H1 (cell line): ENCODE results near the gene CEP85L. TPM values are rescaled to one million over a fixed set of nuclear protein-coding genes. Genes with fewer than 3 reads are reported as not detected.

Experiments
- CTCF ChIA-PET: fragments of 300-600 bp; sonication (Branson Sonifier 250); formaldehyde crosslinking; loops from one replicate; lab custom pipeline; 2021; ENCODE audit not compliant: partially characterized antibody; lab: Charles Lee
- POLR2A ChIA-PET: fragments of 300-600 bp; sonication (Branson Sonifier 250); formaldehyde crosslinking; loops from one replicate; lab custom pipeline; 2021; ENCODE audit warnings: inconsistent platforms; ENCODE audit not compliant: partially characterized antibody; lab: Charles Lee
- DNase-seq, 2 experiments: peaks; one replicate each; pipeline versions ENCODE4 v3.0.0 to v3.0.0-alpha.2; 2010 to 2022; ENCODE audit warnings: low spot score in 2 of 2, low read depth in 1 of 2, mixed read lengths in 1 of 2
- FAIRE-seq: peaks from 2 replicates; lab custom pipeline; 2011; peaks lifted over from hg19 to GRCh38; lab: Jason Lieb, UNC
- H2AFZ ChIP-seq: 2 replicates; pipeline ENCODE4 v1.8.1; 2012; ENCODE audit warnings: low read length, inconsistent platforms
- H2AK5ac ChIP-seq: 2 replicates; pipeline ENCODE4 v1.6.1; 2013; ENCODE audit warnings: low read depth, low read length
- H2BK120ac ChIP-seq: replicated peaks from 2 replicates; pipeline ENCODE3; 2013; ENCODE audit warnings: low read depth, low read length, inconsistent platforms
- H2BK12ac ChIP-seq: 2 replicates; pipeline ENCODE4 v1.6.1; 2013; ENCODE audit warnings: low read depth, low read length
- H2BK15ac ChIP-seq: 2 replicates; pipeline ENCODE4 v1.6.1; 2013; ENCODE audit warnings: low read length
- H2BK20ac ChIP-seq: 2 replicates; pipeline ENCODE4 v1.6.1; 2013; ENCODE audit warnings: low read length
- H2BK5ac ChIP-seq: 2 replicates; pipeline ENCODE4 v1.6.1; 2013; ENCODE audit warnings: low read depth, low read length
- H3K14ac ChIP-seq: 2 replicates; pipeline ENCODE4 v1.6.1; 2013; ENCODE audit warnings: inconsistent platforms; ENCODE audit not compliant: insufficient read length
- H3K18ac ChIP-seq: 2 replicates; pipeline ENCODE4 v1.6.1; 2013; ENCODE audit warnings: low read length; ENCODE audit errors: extremely low read depth
- H3K23ac ChIP-seq: 2 replicates; pipeline ENCODE4 v1.6.1; 2013; ENCODE audit warnings: inconsistent platforms; ENCODE audit not compliant: insufficient read length
- H3K23me2 ChIP-seq: 2 replicates; pipeline ENCODE4 v1.6.1; 2013; ENCODE audit warnings: low read depth, low read length
- H3K27ac ChIP-seq: 2 replicates; pipeline ENCODE4 v1.6.1; 2011; ENCODE audit warnings: low read depth, low read length, inconsistent platforms
- H3K27me3 ChIP-seq, 4 experiments: replicated peaks in 1 of 4; 1 replicate in 1 of 4; 2 replicates in 3 of 4; pipeline versions ENCODE4 v1.6.1 to v1.8.1; 2011 to 2013; ENCODE audit warnings: low read length in 3 of 4, mild to moderate bottlenecking in 3 of 4, inconsistent platforms in 2 of 4, mixed read lengths in 2 of 4, moderate library complexity in 1 of 4; ENCODE audit not compliant: control insufficient read depth in 3 of 4, insufficient read depth in 3 of 4; ENCODE audit errors: extremely low read depth in 1 of 4
- H3K36me3 ChIP-seq, 4 experiments: 2 replicates each; pipeline versions ENCODE4 v1.6.1 to v1.8.1; 2011 to 2013; ENCODE audit warnings: mild to moderate bottlenecking in 4 of 4, low read length in 3 of 4, moderate library complexity in 2 of 4, control low read depth in 1 of 4, inconsistent platforms in 1 of 4; ENCODE audit not compliant: insufficient read depth in 4 of 4, control insufficient read depth in 2 of 4
- H3K4ac ChIP-seq: replicated peaks from 2 replicates; pipeline ENCODE3; 2013; ENCODE audit warnings: low read length, low read depth, mixed read lengths, inconsistent platforms; ENCODE audit not compliant: insufficient read length
- H3K4me1 ChIP-seq, 4 experiments: replicated peaks in 1 of 4; 1 replicate in 1 of 4; 2 replicates in 3 of 4; pipeline versions ENCODE4 v1.6.1 to v1.8.1; 2011 to 2013; ENCODE audit warnings: low read length in 3 of 4, inconsistent platforms in 2 of 4, mixed read lengths in 1 of 4; ENCODE audit not compliant: insufficient read depth in 4 of 4, control insufficient read depth in 3 of 4
- H3K4me2 ChIP-seq, 2 experiments: 2 replicates each; pipeline versions ENCODE4 v1.6.1 to v1.8.1; 2011 to 2013; ENCODE audit warnings: low read depth in 2 of 2, low read length in 2 of 2, control low read depth in 1 of 2, inconsistent platforms in 1 of 2, mild to moderate bottlenecking in 1 of 2; ENCODE audit not compliant: insufficient read depth in 1 of 2
- H3K4me3 ChIP-seq, 4 experiments: fragments of 200-600, 300-600 bp in 1 of 4; sonication (generic), shearing (Covaris generic), sonication (Bioruptor Twin) in 1 of 4; 2 replicates each; pipeline versions ENCODE4 v1.5.1 to v1.8.1; 2011 to 2016; ENCODE audit warnings: low read length in 4 of 4, low read depth in 3 of 4, control low read depth in 2 of 4, inconsistent platforms in 2 of 4, mild to moderate bottlenecking in 2 of 4, mixed read lengths in 1 of 4, moderate library complexity in 1 of 4; ENCODE audit not compliant: insufficient read depth in 2 of 4; ENCODE audit errors: extremely low read depth in 1 of 4
- H3K56ac ChIP-seq: replicated peaks from 2 replicates; pipeline ENCODE3; 2013; ENCODE audit warnings: low read depth, mild to moderate bottlenecking, mixed read lengths, low read length, inconsistent platforms; ENCODE audit not compliant: insufficient read length
- H3K79me1 ChIP-seq: 2 replicates; pipeline ENCODE4 v1.6.1; 2013; ENCODE audit warnings: low read depth, low read length, control low read depth
- H3K79me2 ChIP-seq, 2 experiments: 2 replicates each; pipeline versions ENCODE4 v1.6.1 to v1.8.1; 2012 to 2013; ENCODE audit warnings: low read length in 2 of 2, mild to moderate bottlenecking in 2 of 2, inconsistent platforms in 1 of 2; ENCODE audit not compliant: insufficient read depth in 2 of 2, control insufficient read depth in 1 of 2
- H3K9ac ChIP-seq, 4 experiments: replicated peaks in 1 of 4; 1 replicate in 1 of 4; 2 replicates in 3 of 4; pipeline versions ENCODE4 v1.6.1 to v1.8.1; 2011 to 2013; ENCODE audit warnings: low read depth in 3 of 4, low read length in 3 of 4, control low read depth in 2 of 4, mild to moderate bottlenecking in 2 of 4, moderate library complexity in 2 of 4, inconsistent platforms in 1 of 4; ENCODE audit errors: extremely low read depth in 1 of 4
- H3K9me3 ChIP-seq, 2 experiments: 2 replicates each; pipeline versions ENCODE4 v1.6.1 to v1.8.1; 2012 to 2013; ENCODE audit warnings: mild to moderate bottlenecking in 2 of 2, moderate library complexity in 2 of 2, control low read depth in 1 of 2, inconsistent platforms in 1 of 2, low read depth in 1 of 2, low read length in 1 of 2, mixed read lengths in 1 of 2; ENCODE audit not compliant: insufficient read depth in 2 of 2
- H4K20me1 ChIP-seq, 2 experiments: replicated peaks in 1 of 2; 2 replicates each; pipeline versions ENCODE3 to v1.8.1; 2011 to 2013; ENCODE audit warnings: inconsistent platforms in 2 of 2, low read length in 2 of 2, mild to moderate bottlenecking in 1 of 2; ENCODE audit not compliant: insufficient read depth in 2 of 2, control insufficient read depth in 1 of 2
- H4K5ac ChIP-seq: 2 replicates; pipeline ENCODE4 v1.6.1; 2013; ENCODE audit warnings: low read length, low read depth, mixed read lengths, inconsistent platforms; ENCODE audit not compliant: insufficient read length
- H4K8ac ChIP-seq: 2 replicates; pipeline ENCODE4 v1.8.0; 2013; ENCODE audit warnings: mild to moderate bottlenecking, moderate library complexity, low read length, inconsistent platforms; ENCODE audit not compliant: insufficient read depth; ENCODE audit errors: extremely low read depth
- H4K91ac ChIP-seq: replicated peaks from 2 replicates; pipeline ENCODE3; 2013; ENCODE audit warnings: low read length, mixed read lengths, inconsistent platforms; ENCODE audit not compliant: insufficient read length
- BRCA1 ChIP-seq: IDR thresholded peaks from 2 replicates; pipeline ENCODE4 v1.6.1; 2012; ENCODE audit warnings: low read depth, low read length, improper control_type of control experiment
- GABPA ChIP-seq: IDR thresholded peaks from 2 replicates; pipeline ENCODE4 v1.6.1; 2011; ENCODE audit warnings: mild to moderate bottlenecking, low read length, moderate library complexity, borderline replicate concordance; ENCODE audit not compliant: insufficient read depth
- JUN ChIP-seq: IDR thresholded peaks from 2 replicates; pipeline ENCODE4 v1.6.1; 2011; ENCODE audit warnings: low read depth, mild to moderate bottlenecking, improper control_type of control experiment, low read length
- POLR2A ChIP-seq, 2 experiments: IDR thresholded peaks; 1 replicate in 1 of 2; 2 replicates in 1 of 2; pipeline ENCODE4 v1.6.1; 2011; ENCODE audit warnings: low read depth in 2 of 2, low read length in 2 of 2, mild to moderate bottlenecking in 2 of 2; ENCODE audit errors: control extremely low read depth in 1 of 2
- POU5F1 ChIP-seq: IDR thresholded peaks from 2 replicates; pipeline ENCODE4 v1.6.1; 2011; ENCODE audit warnings: low read depth, mild to moderate bottlenecking, low read length, moderate library complexity
- ZNF274 ChIP-seq: IDR thresholded peaks from 2 replicates; pipeline ENCODE4 v1.7.0; 2012; ENCODE audit warnings: low read length, borderline replicate concordance; ENCODE audit errors: extremely low read depth
- WGBS, 2 experiments: shearing (Covaris generic) in 1 of 2; methylation state at CpG; one replicate each; pipeline versions ENCODE4 v1.1.6 to v1.1.7; 2013 to 2015; ENCODE audit warnings: low lambda C conversion rate in 2 of 2, mixed read lengths in 2 of 2, inconsistent platforms in 1 of 2, low coverage in 1 of 2, missing lambda C conversion rate in 1 of 2; ENCODE audit not compliant: insufficient replicate concordance in 2 of 2, insufficient coverage in 1 of 2, insufficient read length in 1 of 2; ENCODE audit errors: extremely low coverage in 1 of 2, missing lambda C conversion rate in 1 of 2; 5-methylcytosine and 5-hydroxymethylcytosine counted together
- polyA plus RNA-seq, 7 experiments: library from polyadenylated mRNA; depleted of rRNA in 3 of 7; stranded (reverse) in 5 of 7; unstranded in 2 of 7; fragments of >200 nt in 5 of 7; fragments of 200-250 nt in 2 of 7; gene quantifications; 1 replicate in 5 of 7; 2 replicates in 1 of 7; 4 replicates in 1 of 7; pipeline versions ENCODE4 v1.2.1 to v1.2.3, GENCODE V29; 2011 to 2013; ENCODE audit warnings: missing spikeins in 2 of 7, mixed read lengths in 2 of 7
- total RNA-seq: library from RNA; stranded (reverse); fragmentation: NEBNext Ultra II Directional; extraction: Animal tissue kit (Norgen Biotek cat#: 25700); gene quantifications from 2 replicates; pipeline ENCODE4 v1.2.1, GENCODE V29; 2021
- TF ChIP-seq, protein P1 (sequence below): IDR thresholded peaks from 2 replicates; pipeline ENCODE4 v1.6.1; 2011; ENCODE audit warnings: low read length, improper control_type of control experiment

Gene CEP85L
- total and polyA plus RNA-seq, 2 of the 8 experiments (the other 6 are each of a cell fraction or from before 2014, with no cell fraction given): 3.2 to 27.6 TPM

DNA sequence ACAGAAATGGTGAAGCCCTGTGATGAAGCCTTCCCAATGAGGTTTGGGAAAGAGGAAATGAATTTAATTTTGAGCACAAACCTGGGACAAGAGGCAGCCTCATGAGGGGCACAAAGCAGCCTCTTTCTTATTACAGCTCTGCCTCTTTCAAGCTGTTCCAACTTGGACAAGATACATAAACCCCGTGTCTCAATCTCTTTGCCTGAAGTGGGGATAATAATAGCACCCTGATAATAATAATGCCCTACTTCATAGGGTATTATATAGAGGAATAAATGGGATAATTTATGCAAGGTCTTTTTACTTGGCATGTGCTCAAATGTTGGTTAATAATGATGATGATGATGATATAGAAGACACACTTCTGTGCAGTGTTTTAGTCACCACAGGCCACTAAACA is 194.4 kb downstream of the CEP85L start:
- no peak for DNase-seq
- Histone ChIP-seq H3K9ac (no peak overlapping the region), H3K4me2 (no peak overlapping the region), H2BK120ac (no peak overlapping the region), H3K79me1 (no peaks in the 10 kb centered on the region), H3K79me2 (no peaks in the 10 kb centered on the region), H3K18ac (no peak overlapping the region), H3K36me3 (no peaks in the 10 kb centered on the region), H4K20me1 (no peaks in the 10 kb centered on the region), H3K27me3 (no peaks in the 10 kb centered on the region), H4K91ac (no peak overlapping the region), H3K4me3 (no peak overlapping the region), H3K27ac (no peak overlapping the region), H2BK15ac (no peak overlapping the region), H3K4ac (no peak overlapping the region), H3K9me3 (peaks cover 20 to 25% of the 10 kb centered on the region in 2 experiments), H2BK5ac (no peak overlapping the region), H4K8ac (no peak overlapping the region), H2BK20ac (no peak overlapping the region), H2AK5ac (no peak overlapping the region), H3K23me2 (no peaks in the 10 kb centered on the region), H3K23ac (no peak overlapping the region), H3K4me1 (no peaks in the 10 kb centered on the region), H2BK12ac (no peak overlapping the region), H3K14ac (no peak overlapping the region), H2AFZ (no peak overlapping the region), H4K5ac (no peak overlapping the region), H3K56ac (no peak overlapping the region)
- TF ChIP-seq BRCA1: no peak
- no peak for TF ChIP-seq GABPA
- no peak for TF ChIP-seq JUN
- TF ChIP-seq ZNF274: no peak
- TF ChIP-seq, protein P1, sequence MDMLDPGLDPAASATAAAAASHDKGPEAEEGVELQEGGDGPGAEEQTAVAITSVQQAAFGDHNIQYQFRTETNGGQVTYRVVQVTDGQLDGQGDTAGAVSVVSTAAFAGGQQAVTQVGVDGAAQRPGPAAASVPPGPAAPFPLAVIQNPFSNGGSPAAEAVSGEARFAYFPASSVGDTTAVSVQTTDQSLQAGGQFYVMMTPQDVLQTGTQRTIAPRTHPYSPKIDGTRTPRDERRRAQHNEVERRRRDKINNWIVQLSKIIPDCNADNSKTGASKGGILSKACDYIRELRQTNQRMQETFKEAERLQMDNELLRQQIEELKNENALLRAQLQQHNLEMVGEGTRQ: no peak
- no peak for TF ChIP-seq POLR2A (IDR thresholded peaks at IDR 0.05; ENCODE audit: control extremely low read depth in 1 of 2, low read depth in 2 of 2, low read length in 2 of 2)
- TF ChIP-seq POU5F1: no peak
- ChIA-PET POLR2A (no interaction called here), CTCF (interaction anchor here (0.7 to 1.6 kb wide), 4 partner anchors 11 to 379 kb away, joined by 3 to 4 read pairs (median 3); no protein-coding TSS in a partner anchor)
- 100% methylated on average over 1 of the region's 1 CpG; no CpG with 5 or more reads in 1 of the 2 experiments for WGBS, 2 experiments
- FAIRE-seq: no peak
